Measurements from ENCODE around the gene PARD3.

Gene PARD3

GRCh38 chr10:34479520-34480179 is 335.4 kb downstream of the PARD3 start:
- no peak for DNase-seq (ENCODE audit: low read depth)
- no peak overlapping the region for H3K4me3 ChIP-seq (ENCODE audit: control insufficient read depth, low read depth, low read length)
- TF ChIP-seq CTCF (conservative IDR thresholded peaks at IDR 0.05; ENCODE audit: control insufficient read depth, insufficient read depth, low read depth, low read length): no peak

GRCh38 chr10:34477249-34477648 is 337.8 kb downstream of the PARD3 start:
- no peak overlapping the region for H3K4me3 ChIP-seq (ENCODE audit: control insufficient read depth, low read depth, low read length)
- no peak for TF ChIP-seq CTCF (conservative IDR thresholded peaks at IDR 0.05; ENCODE audit: control insufficient read depth, insufficient read depth, low read depth, low read length)
- no peak for DNase-seq (ENCODE audit: low read depth)

GRCh38 chr10:34476608-34477007 is 338.5 kb downstream of the PARD3 start:
- DNase-seq (ENCODE audit: low read depth): no peak
- H3K4me3 ChIP-seq (ENCODE audit: control insufficient read depth, low read depth, low read length): no peak overlapping the region
- TF ChIP-seq CTCF (conservative IDR thresholded peaks at IDR 0.05; ENCODE audit: control insufficient read depth, insufficient read depth, low read depth, low read length): no peak

GRCh38 chr10:34475786-34476185 is 339.3 kb downstream of the PARD3 start:
- H3K4me3 ChIP-seq (ENCODE audit: control insufficient read depth, low read depth, low read length): no peak overlapping the region
- TF ChIP-seq CTCF (conservative IDR thresholded peaks at IDR 0.05; ENCODE audit: control insufficient read depth, insufficient read depth, low read depth, low read length): no peak
- peak; percentile 21 for DNase-seq (ENCODE audit: low read depth)

GRCh38 chr10:34475274-34475646 is 339.8 kb downstream of the PARD3 start:
- no peak for DNase-seq (ENCODE audit: low read depth)
- H3K4me3 ChIP-seq (ENCODE audit: control insufficient read depth, low read depth, low read length): no peak overlapping the region
- no peak for TF ChIP-seq CTCF (conservative IDR thresholded peaks at IDR 0.05; ENCODE audit: control insufficient read depth, insufficient read depth, low read depth, low read length)

GRCh38 chr10:34474555-34475273 is 340.4 kb downstream of the PARD3 start:
- no peak for TF ChIP-seq CTCF (conservative IDR thresholded peaks at IDR 0.05; ENCODE audit: control insufficient read depth, insufficient read depth, low read depth, low read length)
- DNase-seq (ENCODE audit: low read depth): no peak

More at GRCh38 chr10:34474555-34475273, 340.4 kb downstream of the PARD3 start:
- no peak overlapping the region for H3K4me3 ChIP-seq (ENCODE audit: control insufficient read depth, low read depth, low read length)

All from fibroblast of mammary gland (primary cell).